ENCODE measurements around the gene TRDN.
"Not testable (repeated sequence)": the region's sequence is repeated elsewhere in the genome, so short reads cannot be mapped to it uniquely, and the experiment has no call there.

Gene TRDN

GRCh38 chr6:123383718-123384117 lies 253.0 kb downstream of the TRDN start:
- DNase-seq: no peak

GRCh38 chr6:123380257-123380656 lies 256.5 kb downstream of the TRDN start:
- DNase-seq: no peak

- no peak for DNase-seq
These were observed 264.0 kb downstream of the TRDN start for GRCh38 chr6:123372737-123373136.

GRCh38 chr6:123363912-123364311 lies 272.8 kb downstream of the TRDN start:
- no peak for DNase-seq

- no peak for DNase-seq
These were observed 276.4 kb downstream of the TRDN start for GRCh38 chr6:123360359-123360758.

GRCh38 chr6:123352705-123353104 lies 284.0 kb downstream of the TRDN start:
- no peak for DNase-seq

DNA sequence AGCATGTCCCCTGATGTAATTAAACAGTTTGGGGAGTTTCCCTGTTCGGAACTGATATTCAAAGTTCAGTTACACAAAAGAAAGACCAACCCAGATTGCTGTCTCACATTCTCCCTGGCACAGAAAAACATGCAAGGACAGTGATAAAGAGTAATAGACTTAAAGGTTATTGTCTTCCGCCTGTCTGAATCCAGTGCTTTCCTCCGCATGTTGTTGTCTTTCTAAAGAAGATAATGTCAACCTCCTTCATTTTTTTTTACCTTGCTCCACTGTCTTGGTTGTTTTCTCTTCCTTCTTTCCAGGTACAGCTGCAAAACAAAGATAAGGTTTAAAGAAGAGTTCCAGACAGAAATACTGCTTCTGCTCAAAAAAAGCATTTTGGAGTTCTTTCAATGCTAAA lies 284.5 kb downstream of the TRDN start:
- DNase-seq: no peak

GRCh38 chr6:123343836-123344235 lies 292.9 kb downstream of the TRDN start:
- no peak for DNase-seq

DNA sequence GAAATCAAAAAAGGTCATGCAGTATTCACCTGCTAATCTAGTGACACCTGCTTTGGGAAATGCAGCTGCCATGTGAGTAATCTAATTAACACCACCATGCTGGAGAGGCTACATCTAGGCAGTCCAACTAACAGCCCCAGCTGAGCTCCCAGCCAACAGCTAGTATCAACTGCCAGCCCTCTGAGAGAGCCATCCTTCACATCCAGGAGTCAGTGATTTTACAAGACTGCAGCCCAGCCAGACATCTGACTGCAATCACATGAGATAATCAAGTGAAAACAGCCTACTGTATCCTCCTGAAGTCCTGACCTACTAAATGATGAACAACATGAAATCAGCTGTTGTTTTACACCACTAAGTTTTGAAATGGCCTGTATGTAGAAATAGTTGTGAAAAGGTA lies 298.4 kb downstream of the TRDN start:
- DNase-seq: no peak

DNA sequence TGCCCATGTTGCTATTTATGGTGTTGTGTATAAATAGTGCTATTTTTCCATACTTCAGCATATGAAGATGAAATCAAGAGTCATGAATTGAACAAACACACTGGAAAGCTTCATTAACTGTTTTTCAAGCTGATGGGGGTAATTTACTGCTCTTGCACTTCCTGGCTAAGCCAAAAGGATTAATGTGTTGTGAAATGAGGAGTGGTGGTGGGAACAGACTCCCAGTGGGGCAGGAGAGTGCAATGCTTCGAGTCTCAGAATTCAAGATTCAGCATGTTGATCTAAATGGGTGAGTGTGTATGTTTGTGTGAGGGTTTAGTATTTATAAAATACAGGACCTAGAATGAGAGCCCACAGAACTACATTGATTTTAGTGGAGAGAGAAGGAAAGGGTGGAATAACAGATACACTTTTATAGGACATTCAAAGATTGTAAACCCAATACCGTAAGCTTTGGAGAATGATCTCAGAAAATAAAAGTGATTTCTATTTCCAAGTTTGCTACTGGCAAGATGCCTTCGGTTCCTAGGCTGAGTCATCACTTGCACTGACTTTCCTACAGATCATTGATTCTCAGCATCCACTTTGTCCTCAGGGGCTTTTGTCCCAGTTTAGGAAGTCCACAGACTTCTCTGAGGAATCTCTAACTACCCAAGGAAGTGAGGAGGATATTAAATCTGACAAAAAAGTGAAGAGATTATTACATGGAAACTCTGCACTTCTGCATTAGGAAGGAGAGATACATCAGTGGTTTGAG lies 303.6 kb downstream of the TRDN start:
- no peak for DNase-seq

DNA sequence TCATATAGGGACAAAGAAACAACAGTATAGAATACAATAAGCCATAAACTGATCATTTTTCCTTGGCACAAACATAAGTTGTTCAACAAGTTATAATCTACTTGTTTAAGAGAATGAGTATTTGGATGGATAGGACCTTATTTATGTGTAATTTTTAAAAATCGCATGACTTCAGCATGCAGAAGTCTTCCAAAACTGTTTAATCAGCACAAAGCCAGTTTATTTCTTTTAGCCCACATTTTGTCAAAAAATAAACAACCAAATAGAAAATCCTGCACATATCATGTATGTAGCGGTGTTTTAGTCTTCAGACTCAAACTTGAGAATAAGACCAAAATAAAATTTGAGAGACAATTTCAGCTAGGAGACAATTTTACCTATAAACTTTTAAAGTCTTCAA lies 304.7 kb downstream of the TRDN start:
- no peak for DNase-seq

GRCh38 chr6:123329337-123329736 lies 307.4 kb downstream of the TRDN start:
- DNase-seq: no peak

DNA sequence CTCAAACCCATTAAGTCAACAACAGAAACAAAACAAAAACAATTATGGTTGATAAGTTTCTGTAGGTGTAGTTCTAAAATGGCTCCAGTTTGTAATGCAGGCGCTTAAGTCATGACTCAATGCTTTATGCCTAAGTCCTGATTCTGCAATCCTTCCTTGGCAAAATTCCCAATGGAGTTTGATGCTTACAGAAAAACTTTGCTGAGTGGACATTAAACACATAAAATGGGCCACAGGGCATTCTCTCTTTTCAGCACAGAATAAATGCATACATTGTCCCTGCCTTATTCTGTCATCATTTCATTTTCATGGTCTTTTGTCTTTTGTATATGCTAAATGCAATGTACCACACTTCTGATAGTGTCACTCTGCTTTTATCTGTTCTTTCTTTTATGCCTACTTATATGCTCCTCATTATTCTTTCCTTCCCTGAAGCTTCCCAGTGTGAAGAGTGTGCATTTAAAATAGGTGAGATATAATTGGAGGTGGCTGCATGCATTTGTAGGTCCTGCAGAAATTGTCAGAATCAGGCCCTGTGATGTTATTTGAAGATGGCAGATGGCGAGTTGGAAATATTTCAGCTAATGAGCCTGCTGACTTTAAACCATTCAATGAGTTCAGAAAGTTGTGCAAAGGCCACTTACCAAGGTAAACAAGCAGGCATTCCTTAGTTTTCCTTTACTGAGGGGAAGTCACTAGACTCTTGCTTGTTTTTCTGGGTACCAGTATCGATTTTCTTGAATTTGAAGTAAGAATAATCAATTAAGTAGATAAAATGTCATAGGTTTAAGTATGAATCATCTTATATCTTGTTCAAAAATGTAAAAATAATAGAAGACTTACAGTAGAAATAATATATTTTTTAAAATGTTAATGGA lies 313.1 kb downstream of the TRDN start:
- no peak for DNase-seq

DNA sequence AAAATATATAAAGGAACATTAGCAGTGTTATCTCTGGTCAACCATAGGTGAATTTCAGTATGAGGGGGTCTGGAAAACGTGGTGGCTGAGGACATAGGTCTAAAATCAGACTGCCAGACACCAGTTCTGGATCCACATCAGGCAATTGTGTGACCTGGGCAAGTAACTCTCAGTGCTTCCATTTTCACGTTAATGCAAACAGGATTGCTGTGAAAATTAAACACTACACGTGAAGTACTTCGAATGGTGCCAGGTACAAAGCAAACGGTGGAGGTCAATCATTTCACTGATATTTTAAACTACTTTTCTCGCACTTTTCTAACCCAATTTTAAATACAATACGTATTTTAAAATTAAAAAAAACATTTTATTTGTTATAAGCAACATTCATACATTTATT lies 315.7 kb downstream of the TRDN start:
- DNase-seq: no peak

- no peak for DNase-seq
These were observed 319.9 kb downstream of the TRDN start for GRCh38 chr6:123316733-123317323.

- not testable (repeated sequence) for DNase-seq
These were observed 322.3 kb downstream of the TRDN start for GRCh38 chr6:123314459-123314858.

GRCh38 chr6:123309130-123309529 lies 327.6 kb downstream of the TRDN start:
- no peak for DNase-seq

DNA sequence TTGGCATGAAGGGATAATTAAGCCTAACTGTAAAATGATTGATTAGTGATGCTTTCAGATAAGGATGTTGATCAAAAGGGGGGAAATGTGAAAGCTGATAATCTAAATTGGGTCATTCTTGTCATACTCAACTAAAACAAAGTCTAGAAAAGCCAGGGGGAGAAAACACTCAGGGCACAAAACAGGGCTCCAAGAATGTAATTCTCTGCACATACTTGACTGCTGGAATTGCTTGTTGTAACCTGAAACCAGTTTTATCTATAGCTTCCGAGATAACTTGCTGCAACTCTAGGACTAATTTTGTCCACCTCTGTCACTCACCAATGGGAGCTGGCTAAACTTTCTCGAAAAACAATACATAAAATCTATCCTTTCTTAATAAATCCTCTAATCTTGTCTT lies 330.4 kb downstream of the TRDN start:
- no peak for DNase-seq

DNA sequence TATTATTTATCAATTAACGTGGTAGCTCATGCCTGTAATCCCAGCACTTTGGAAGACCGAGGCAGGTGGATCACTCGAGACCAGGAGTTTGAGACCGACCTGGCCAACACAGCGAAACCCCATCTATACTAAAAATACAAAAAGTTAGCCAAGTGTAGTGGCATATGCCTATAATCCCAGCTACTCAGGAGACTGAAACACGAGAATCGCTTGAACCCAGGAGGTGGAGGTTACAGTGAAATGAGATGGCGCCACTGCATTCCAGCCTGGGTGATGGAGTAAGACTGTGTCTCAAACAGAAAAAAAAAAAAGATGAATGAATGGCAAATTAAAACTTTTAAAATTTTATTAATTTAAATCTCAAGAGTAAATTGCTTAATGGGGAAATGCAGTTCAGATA lies 341.1 kb downstream of the TRDN start:
- DNase-seq: no peak

DNA sequence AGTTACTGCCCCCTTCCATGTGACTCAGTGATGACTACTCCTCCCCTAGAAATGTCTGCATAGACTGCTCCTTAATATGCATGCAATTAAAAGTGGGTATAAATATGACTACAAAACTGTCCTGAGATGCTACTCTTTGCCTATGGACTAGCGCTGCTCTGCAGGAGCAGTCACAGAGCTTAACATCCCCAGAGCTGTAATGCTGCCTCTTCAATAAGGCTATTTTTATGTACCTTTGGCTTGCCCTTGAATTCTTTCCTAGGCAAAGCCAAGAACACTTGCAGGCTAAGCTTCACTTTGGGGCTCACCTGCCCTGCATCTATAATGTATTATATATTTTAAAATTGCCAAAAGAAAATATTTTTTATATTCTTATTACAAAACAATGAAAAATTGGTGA lies 341.6 kb downstream of the TRDN start:
- DNase-seq: no peak

DNA sequence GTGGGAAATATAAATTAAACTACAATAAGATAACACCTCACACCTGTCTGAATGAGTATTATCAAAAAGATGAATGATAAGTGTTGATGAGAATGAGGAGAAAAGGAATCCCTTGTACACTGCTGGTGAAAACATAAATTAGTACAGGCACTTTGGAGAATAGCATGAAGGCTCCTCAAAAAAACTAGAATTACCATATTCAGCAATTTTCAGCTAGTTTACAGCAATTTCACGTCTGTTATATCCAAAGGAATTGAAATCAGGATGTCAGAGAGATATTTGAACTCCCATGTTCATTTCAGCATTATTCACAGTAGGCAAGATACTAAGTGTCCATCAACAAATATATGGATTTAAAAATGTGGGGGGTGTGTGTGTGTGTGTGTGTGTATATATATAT lies 348.1 kb downstream of the TRDN start:
- no peak for DNase-seq

DNA sequence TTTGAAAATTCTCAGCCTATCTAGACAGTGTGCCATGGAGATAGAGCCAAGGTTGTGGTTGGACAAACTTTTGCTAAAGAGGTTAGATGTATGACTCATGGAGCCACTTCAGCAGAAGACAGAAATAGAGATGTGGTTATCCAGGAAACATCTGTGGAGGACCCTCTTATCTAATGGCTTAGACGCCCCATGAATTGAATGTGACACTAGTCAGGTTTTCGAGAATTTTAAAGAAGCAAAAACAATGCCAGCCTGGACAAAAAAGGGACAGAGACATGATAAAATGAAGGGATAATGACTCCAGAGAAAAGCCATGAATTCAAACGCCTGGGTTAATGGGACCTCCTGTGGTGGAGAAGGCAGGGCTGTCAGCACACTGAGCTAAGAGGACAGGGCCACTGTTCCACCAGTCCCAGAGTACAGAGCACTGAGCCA lies 360.2 kb downstream of the TRDN start:
- DNase-seq: no peak

GRCh38 chr6:123263981-123264380 lies 372.8 kb downstream of the TRDN start:
- DNase-seq: no peak

DNA sequence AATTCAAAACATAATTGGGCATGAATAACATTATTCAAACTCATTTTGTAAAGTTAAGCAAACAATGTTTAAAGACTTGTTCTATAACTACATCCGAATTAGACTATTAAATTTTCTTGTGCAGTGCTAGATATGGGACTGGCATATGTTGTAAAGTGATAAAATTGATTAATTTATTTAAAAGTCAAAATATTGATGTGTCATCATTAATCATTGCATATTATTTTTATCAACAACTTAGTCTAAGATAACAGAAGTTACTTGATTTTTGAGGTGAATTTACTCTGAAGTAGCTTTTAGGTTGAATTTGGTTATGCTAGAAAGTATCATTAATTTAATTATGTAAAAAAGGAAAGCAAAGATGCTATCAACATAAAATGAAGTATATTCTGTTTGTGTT lies 396.1 kb downstream of the TRDN start:
- DNase-seq: no peak

All from T-helper 1 cell (primary cell).